ENCODE measurements around the gene RBX1. TPM values are rescaled to one million over a fixed set of nuclear protein-coding genes. Genes with fewer than 3 reads are reported as not detected.

The RBX1 gene
- total RNA-seq, 1 donor from 2014 or later, result 96.0 TPM

GRCh38 chr22:41009222-41009948 lies 58.2 kb downstream of the RBX1 start:
- H3K27me3 ChIP-seq (ENCODE audit: control insufficient read depth in 3 of 3, insufficient read depth in 3 of 3, low read length in 3 of 3), result peaks cover 0 to 3% (median 0%) of the 10 kb centered on the region in 3 donors
- no peak overlapping the region for H3K27ac ChIP-seq (ENCODE audit: low read depth, low read length)
- no peak overlapping the region for H3K9ac ChIP-seq (ENCODE audit: low read depth in 1 of 3, low read length in 3 of 3)
- no peaks in the 10 kb centered on the region for H3K36me3 ChIP-seq (ENCODE audit: control insufficient read depth in 3 of 3, insufficient read depth in 3 of 3, low read length in 3 of 3)
- H3K4me1 ChIP-seq (ENCODE audit: control insufficient read depth in 3 of 3, insufficient read depth in 3 of 3, low read length in 3 of 3), result no peaks in the 10 kb centered on the region
- no peaks in the 10 kb centered on the region for H3K9me3 ChIP-seq (ENCODE audit: control insufficient read depth in 3 of 3, low read length in 3 of 3)
- H3K4me3 ChIP-seq (ENCODE audit: low read length in 3 of 3), result no peak overlapping the region

DNA sequence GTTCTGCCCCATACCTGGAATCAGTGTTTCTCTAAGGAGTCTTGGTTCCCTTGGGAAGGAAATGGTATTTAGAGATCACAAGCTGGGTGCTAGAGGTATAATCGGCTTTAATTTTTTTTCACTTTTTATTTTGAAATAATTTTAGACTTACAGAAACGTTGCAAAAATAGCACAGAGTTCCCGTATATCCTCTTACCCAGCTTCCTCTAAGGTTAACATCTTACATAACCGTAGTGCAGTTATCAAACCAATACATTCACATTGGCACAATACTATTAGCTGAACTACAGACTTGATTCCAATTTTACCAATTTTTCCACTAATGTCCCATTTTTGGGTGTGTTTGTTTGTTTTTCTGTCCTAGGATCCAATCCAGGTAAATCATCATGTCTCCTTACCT lies 63.8 kb downstream of the RBX1 start:
- Histone ChIP-seq H3K4me1 (ENCODE audit: control insufficient read depth in 3 of 3, insufficient read depth in 3 of 3, low read length in 3 of 3) (no peaks in the 10 kb centered on the region), H3K36me3 (ENCODE audit: control insufficient read depth in 3 of 3, insufficient read depth in 3 of 3, low read length in 3 of 3) (no peaks in the 10 kb centered on the region), H3K27ac (ENCODE audit: low read depth, low read length) (no peak overlapping the region), H3K9ac (ENCODE audit: low read depth in 1 of 3, low read length in 3 of 3) (no peak overlapping the region), H3K27me3 (ENCODE audit: control insufficient read depth in 3 of 3, insufficient read depth in 3 of 3, low read length in 3 of 3) (no peaks in the 10 kb centered on the region), H3K9me3 (ENCODE audit: control insufficient read depth in 3 of 3, low read length in 3 of 3) (no peaks in the 10 kb centered on the region), H3K4me3 (ENCODE audit: low read length in 3 of 3) (no peak overlapping the region)

DNA sequence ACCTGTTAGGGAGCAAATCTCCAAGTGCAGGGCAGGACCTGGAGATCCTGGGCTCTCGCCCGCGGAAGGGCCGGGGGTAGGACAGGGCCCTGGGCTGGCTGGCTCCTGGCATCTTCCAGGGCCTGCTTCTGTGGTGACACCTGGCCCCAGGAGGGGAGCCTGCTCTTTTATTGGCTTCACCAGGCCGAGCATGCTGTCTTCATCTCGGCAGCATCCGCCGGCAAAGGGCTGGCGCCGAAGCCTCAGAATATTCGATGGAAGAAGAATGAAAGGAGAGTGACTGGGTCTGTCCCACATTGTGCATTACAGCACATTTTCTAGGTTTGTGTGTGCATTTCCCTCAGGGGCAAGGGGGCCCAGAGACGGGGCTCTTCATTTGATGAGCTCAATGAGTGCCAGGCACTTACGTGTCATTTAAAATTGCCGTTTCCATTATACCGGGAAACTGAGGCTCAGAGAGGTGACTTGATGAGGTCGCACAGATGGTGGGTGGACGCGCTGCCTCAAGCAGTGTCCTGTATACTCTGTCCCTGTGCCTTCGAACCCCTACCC lies 70.0 kb downstream of the RBX1 start:
- H3K9me3 ChIP-seq (ENCODE audit: control insufficient read depth in 3 of 3, low read length in 3 of 3), result no peaks in the 10 kb centered on the region
- peaks cover 9 to 10% (median 9%) of the 10 kb centered on the region in 3 donors for H3K4me1 ChIP-seq (ENCODE audit: control insufficient read depth in 3 of 3, insufficient read depth in 3 of 3, low read length in 3 of 3)
- H3K27me3 ChIP-seq (ENCODE audit: control insufficient read depth in 3 of 3, insufficient read depth in 3 of 3, low read length in 3 of 3), result no peaks in the 10 kb centered on the region
- peak overlapping the region; percentile 93 for H3K27ac ChIP-seq (ENCODE audit: low read depth, low read length)
- H3K9ac ChIP-seq (ENCODE audit: low read depth in 1 of 3, low read length in 3 of 3), result peak overlapping the region; percentile 87 to 88 (median 88)
- peak overlapping the region; percentile 77 to 80 (median 77) for H3K4me3 ChIP-seq (ENCODE audit: low read length in 3 of 3)
- H3K36me3 ChIP-seq (ENCODE audit: control insufficient read depth in 3 of 3, insufficient read depth in 3 of 3, low read length in 3 of 3), result no peaks in the 10 kb centered on the region

GRCh38 chr22:41021613-41022454 lies 70.7 kb downstream of the RBX1 start:
- Histone ChIP-seq H3K36me3 (ENCODE audit: control insufficient read depth in 3 of 3, insufficient read depth in 3 of 3, low read length in 3 of 3) (no peaks in the 10 kb centered on the region), H3K9me3 (ENCODE audit: control insufficient read depth in 3 of 3, low read length in 3 of 3) (no peaks in the 10 kb centered on the region), H3K4me1 (ENCODE audit: control insufficient read depth in 3 of 3, insufficient read depth in 3 of 3, low read length in 3 of 3) (peaks cover 9 to 10% (median 9%) of the 10 kb centered on the region in 3 donors), H3K27ac (ENCODE audit: low read depth, low read length) (peak overlapping the region; percentile 93), H3K4me3 (ENCODE audit: low read length in 3 of 3) (peak overlapping the region; percentile 77 to 80 (median 77)), H3K27me3 (ENCODE audit: control insufficient read depth in 3 of 3, insufficient read depth in 3 of 3, low read length in 3 of 3) (no peaks in the 10 kb centered on the region), H3K9ac (ENCODE audit: low read depth in 1 of 3, low read length in 3 of 3) (peak overlapping the region; percentile 87 to 88 (median 88))

DNA sequence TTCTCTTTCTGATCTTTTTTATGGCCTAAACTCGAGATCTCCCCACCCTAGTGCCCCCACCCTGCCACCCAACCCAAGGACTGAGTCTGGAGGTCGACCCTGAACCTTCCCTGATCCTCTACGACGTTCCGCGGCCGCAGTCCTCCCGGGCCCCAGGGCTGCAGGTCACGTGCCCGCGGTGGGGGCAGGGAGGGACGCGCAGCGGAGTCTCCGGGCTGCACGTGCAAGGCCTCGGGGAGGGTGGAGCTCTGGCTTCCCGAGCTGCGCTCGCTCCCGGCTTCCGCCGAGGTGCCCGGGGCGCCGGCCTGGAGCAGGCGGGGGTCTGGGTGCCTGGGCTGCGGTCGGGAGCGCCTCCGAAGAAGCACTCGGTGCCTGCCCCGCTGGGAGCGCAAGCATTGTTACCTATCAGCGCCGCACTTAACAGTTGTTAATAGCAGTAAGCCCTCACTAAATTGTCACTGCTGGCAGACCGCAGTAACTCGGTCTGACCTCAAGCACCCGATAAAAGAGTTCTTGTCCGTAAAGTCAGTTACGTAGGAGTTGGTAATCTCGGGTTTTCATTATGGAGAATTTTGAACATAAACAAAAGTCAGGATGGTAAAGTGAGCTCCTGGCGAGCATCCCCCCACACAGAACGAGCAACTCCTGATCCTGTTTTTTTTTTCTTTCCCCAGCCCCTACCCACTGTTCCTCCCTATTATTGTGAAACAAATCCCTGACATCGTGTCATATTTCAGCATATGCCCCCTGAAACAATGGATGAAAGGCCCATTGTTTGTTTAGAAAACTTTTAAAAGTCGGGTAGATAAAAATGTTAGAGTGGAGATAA lies 71.5 kb downstream of the RBX1 start:
- Histone ChIP-seq H3K27ac (ENCODE audit: low read depth, low read length) (peak overlapping the region; percentile 93), H3K27me3 (ENCODE audit: control insufficient read depth in 3 of 3, insufficient read depth in 3 of 3, low read length in 3 of 3) (no peaks in the 10 kb centered on the region), H3K9ac (ENCODE audit: low read depth in 1 of 3, low read length in 3 of 3) (peak overlapping the region; percentile 79 to 88 (median 88)), H3K4me3 (ENCODE audit: low read length in 3 of 3) (peak overlapping the region; percentile 73 to 80 (median 77)), H3K4me1 (ENCODE audit: control insufficient read depth in 3 of 3, insufficient read depth in 3 of 3, low read length in 3 of 3) (peaks cover 9 to 10% (median 9%) of the 10 kb centered on the region in 3 donors), H3K36me3 (ENCODE audit: control insufficient read depth in 3 of 3, insufficient read depth in 3 of 3, low read length in 3 of 3) (no peaks in the 10 kb centered on the region), H3K9me3 (ENCODE audit: control insufficient read depth in 3 of 3, low read length in 3 of 3) (no peaks in the 10 kb centered on the region)

Small RNAs within 50 kb of the gene (small RNA-seq; reads per million reads assigned to genes)
- gene RF00017, result not detected
- not detected for gene RNU6-379P

Other genes starting within 250 kb of the RBX1 start
- gene SLC25A17, start 132.0 kb upstream of the RBX1 start, total RNA-seq, result 12.5 TPM
- 203 TPM for gene ST13, start 94.7 kb upstream of the RBX1 start, total RNA-seq
- 8.9 TPM for gene XPNPEP3, start 94.2 kb upstream of the RBX1 start, total RNA-seq
- gene DNAJB7, start 89.3 kb upstream of the RBX1 start, total RNA-seq, result not detected
- gene EP300, start 141.2 kb downstream of the RBX1 start, total RNA-seq, result 57.9 TPM

All from skeletal muscle tissue (tissue), 5 donors.